ENCODE measurements around the gene IZUMO1. TPM values are rescaled to one million over a fixed set of nuclear protein-coding genes. Genes with fewer than 3 reads are reported as not detected.
A peak's percentile ranks its signal among the peaks of the same experiment; 100 is the strongest.

The IZUMO1 gene
- total and polyA plus RNA-seq, 2 of the 8 experiments (the other 6 are each of a cell fraction or from before 2014, with no cell fraction given) = 0.33 to 1.8 TPM

DNA sequence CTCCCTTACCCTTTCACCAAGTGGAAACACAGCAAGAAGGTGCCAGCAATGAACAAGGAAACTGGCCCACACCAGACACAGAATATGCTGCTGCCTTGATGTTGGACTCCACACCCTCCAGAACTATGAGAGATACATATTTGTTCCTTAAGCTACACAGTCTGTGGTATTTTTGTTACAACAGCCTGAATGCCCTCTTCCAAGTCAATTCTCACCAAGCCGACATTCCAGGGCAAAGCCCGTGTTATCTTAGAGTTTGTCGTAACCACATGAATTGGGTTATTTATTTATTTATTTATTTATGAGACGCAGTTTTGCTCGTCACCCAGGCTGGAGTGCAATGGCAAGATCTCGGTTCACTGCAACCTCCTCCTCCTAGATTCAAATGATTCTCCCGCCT is 23.6 kb upstream of the IZUMO1 start:
- Histone ChIP-seq H4K8ac (ENCODE audit: extremely low read depth, insufficient read depth, low read length) (no peak overlapping the region), H2AK5ac (ENCODE audit: low read depth, low read length) (no peak overlapping the region), H3K4ac (replicated peaks; ENCODE audit: insufficient read length, low read depth, low read length) (no peak overlapping the region), H3K23ac (ENCODE audit: insufficient read length) (no peak overlapping the region), H3K36me3 (ENCODE audit: control insufficient read depth in 2 of 4, insufficient read depth in 4 of 4, low read length in 3 of 4) (no peaks in the 10 kb centered on the region), H3K4me2 (ENCODE audit: insufficient read depth in 1 of 2, low read depth in 2 of 2, low read length in 2 of 2) (no peak overlapping the region), H4K91ac (replicated peaks; ENCODE audit: insufficient read length, low read length) (no peak overlapping the region), H2BK15ac (ENCODE audit: low read length) (no peak overlapping the region), H3K18ac (ENCODE audit: extremely low read depth, low read length) (no peak overlapping the region), H3K79me1 (ENCODE audit: low read depth, low read length) (no peaks in the 10 kb centered on the region), H3K23me2 (ENCODE audit: low read depth, low read length) (no peaks in the 10 kb centered on the region), H3K4me1 (replicated peaks in 1 of 4; ENCODE audit: control insufficient read depth in 3 of 4, insufficient read depth in 4 of 4, low read length in 3 of 4) (no peaks in the 10 kb centered on the region), H3K27me3 (replicated peaks in 1 of 4; ENCODE audit: control insufficient read depth in 3 of 4, extremely low read depth in 1 of 4, insufficient read depth in 3 of 4, low read length in 3 of 4) (no peaks in the 10 kb centered on the region), H3K79me2 (ENCODE audit: control insufficient read depth in 1 of 2, insufficient read depth in 2 of 2, low read length in 2 of 2) (no peaks in the 10 kb centered on the region), H2BK12ac (ENCODE audit: low read depth, low read length) (no peak overlapping the region), H3K9me3 (ENCODE audit: insufficient read depth in 2 of 2, low read depth in 1 of 2, low read length in 1 of 2) (no peaks in the 10 kb centered on the region), H3K14ac (ENCODE audit: insufficient read length) (no peak overlapping the region), H4K5ac (ENCODE audit: insufficient read length, low read depth, low read length) (no peak overlapping the region), H2BK120ac (replicated peaks; ENCODE audit: low read depth, low read length) (no peak overlapping the region), H2BK5ac (ENCODE audit: low read depth, low read length) (no peak overlapping the region), H3K56ac (replicated peaks; ENCODE audit: insufficient read length, low read depth, low read length) (no peak overlapping the region), H2AFZ (ENCODE audit: low read length) (peak overlapping the region; percentile 31; the same call in 1 of the 2 replicates), H3K4me3 (ENCODE audit: extremely low read depth in 1 of 4, insufficient read depth in 2 of 4, low read depth in 3 of 4, low read length in 4 of 4) (no peak overlapping the region), H2BK20ac (ENCODE audit: low read length) (no peak overlapping the region), H3K9ac (replicated peaks in 1 of 4; ENCODE audit: extremely low read depth in 1 of 4, low read depth in 3 of 4, low read length in 3 of 4) (no peak overlapping the region), H3K27ac (ENCODE audit: low read depth, low read length) (no peak overlapping the region), H4K20me1 (replicated peaks in 1 of 2; ENCODE audit: control insufficient read depth in 1 of 2, insufficient read depth in 2 of 2, low read length in 2 of 2) (no peaks in the 10 kb centered on the region)
- ChIA-PET CTCF (ENCODE audit: partially characterized antibody) (interaction anchor here (0.6 to 2.2 kb wide), 10 partner anchors 12 to 166 kb away, joined by 3 to 8 read pairs (median 4); no protein-coding TSS in a partner anchor), POLR2A (ENCODE audit: partially characterized antibody) (interaction anchor here (0.7 to 5.0 kb wide), 9 partner anchors 10 to 74 kb away, joined by 3 to 39 read pairs (median 4); partner anchors contain the start of gene FUT2)
- DNase-seq (ENCODE audit: low read depth in 1 of 2, low spot score in 2 of 2) = no peak
- WGBS, 2 experiments (ENCODE audit: extremely low coverage in 1 of 2, insufficient coverage in 1 of 2, insufficient read length in 1 of 2, insufficient replicate concordance in 2 of 2, low coverage in 1 of 2, low lambda C conversion rate in 2 of 2, missing lambda C conversion rate in 1 of 2) = 77% methylated on average over 7 of the region's 7 CpGs; no CpG with 5 or more reads in 1 of the 2 experiments
- no peak for FAIRE-seq
- no peak for TF ChIP-seq TAF1 (IDR thresholded peaks at IDR 0.05; ENCODE audit: low read depth, low read length)
- TF ChIP-seq EZH2 (IDR thresholded peaks at IDR 0.05; ENCODE audit: low read depth, low read length, severe bottlenecking) = no peak
- TF ChIP-seq BRCA1 (IDR thresholded peaks at IDR 0.05; ENCODE audit: low read depth, low read length) = no peak
- no peak for TF ChIP-seq ATF3 (IDR thresholded peaks at IDR 0.05; ENCODE audit: insufficient read depth, low read depth, low read length)
- TF ChIP-seq CBX5 (IDR thresholded peaks at IDR 0.05; ENCODE audit: low read depth, low read length) = no peak
- no peak for TF ChIP-seq CTCF (IDR thresholded peaks at IDR 0.05; ENCODE audit: control extremely low read depth in 1 of 3, insufficient read depth in 1 of 3, low read depth in 1 of 3, low read length in 3 of 3)
- no peak for TF ChIP-seq CREB1 (IDR thresholded peaks at IDR 0.05)
- no peak for TF ChIP-seq KDM4A (IDR thresholded peaks at IDR 0.05; ENCODE audit: low read depth, low read length, severe bottlenecking)
- TF ChIP-seq FOSL1 (IDR thresholded peaks at IDR 0.05; ENCODE audit: insufficient read depth, low read depth, low read length) = no peak
- no peak for TF ChIP-seq SP2 (IDR thresholded peaks at IDR 0.05; ENCODE audit: low read length)
- TF ChIP-seq SRF (IDR thresholded peaks at IDR 0.05; ENCODE audit: low read depth, low read length) = no peak
- TF ChIP-seq NRF1 (IDR thresholded peaks at IDR 0.05; ENCODE audit: low read depth, low read length) = no peak
